Activated gamma-delta T cell (primary cell): Measurements from ENCODE around the gene DGKZ.
"Not testable (repeated sequence)": the region's sequence is repeated elsewhere in the genome, so short reads cannot be mapped to it uniquely, and the experiment has no call there.

Source experiments
- DNase-seq: peaks from one replicate; lab custom pipeline; 2025; lab: John Stamatoyannopoulos, UW
- total RNA-seq, 2 donors: gene quantifications; one replicate each; lab custom pipeline; 2026; lab: John Stamatoyannopoulos, UW

The DGKZ gene
- 241 to 315 reads per million in 2 donors for total RNA-seq

- DNase-seq: peak; percentile 91
Measured at GRCh38 chr11:46346886-46347636, at the start of gene DGKZ. Gene DGKZ, plus strand, starts transcription at chr11:46347463. Its CDS starts 197 bp downstream, at chr11:46347660.

- DNase-seq: no peak
Measured at GRCh38 chr11:46298699-46299433, 48.4 kb upstream of the DGKZ start.

- DNase-seq: no peak
Measured at GRCh38 chr11:46299451-46299961, 47.8 kb upstream of the DGKZ start.

GRCh38 chr11:46300270-46300669 is 47.0 kb upstream of the DGKZ start:
- no peak for DNase-seq

GRCh38 chr11:46302866-46303265 is 44.4 kb upstream of the DGKZ start:
- no peak for DNase-seq

- DNase-seq: not testable (repeated sequence)
Measured at GRCh38 chr11:46304036-46304435, 43.2 kb upstream of the DGKZ start.

- DNase-seq: no peak
Measured at GRCh38 chr11:46304605-46305179, 42.6 kb upstream of the DGKZ start.

- no peak for DNase-seq
Measured at GRCh38 chr11:46305295-46305694, 42.0 kb upstream of the DGKZ start.

- DNase-seq: no peak
Measured at GRCh38 chr11:46306296-46306853, 40.9 kb upstream of the DGKZ start.

- no peak for DNase-seq
Measured at GRCh38 chr11:46307369-46307768, 39.9 kb upstream of the DGKZ start.

GRCh38 chr11:46307785-46308341 is 39.4 kb upstream of the DGKZ start:
- no peak for DNase-seq

- DNase-seq: no peak
Measured at GRCh38 chr11:46308631-46309419, 38.4 kb upstream of the DGKZ start.

GRCh38 chr11:46309814-46310259 is 37.4 kb upstream of the DGKZ start:
- DNase-seq: no peak

- DNase-seq: no peak
Measured at GRCh38 chr11:46315033-46315738, 32.1 kb upstream of the DGKZ start.

GRCh38 chr11:46315783-46316563 is 31.3 kb upstream of the DGKZ start:
- no peak for DNase-seq

- no peak for DNase-seq
Measured at GRCh38 chr11:46319074-46319453, 28.2 kb upstream of the DGKZ start.

- no peak for DNase-seq
Measured at GRCh38 chr11:46321757-46322156, 25.5 kb upstream of the DGKZ start.

- DNase-seq: no peak
Measured at GRCh38 chr11:46322759-46323158, 24.5 kb upstream of the DGKZ start.

GRCh38 chr11:46326813-46327416 is 20.3 kb upstream of the DGKZ start:
- no peak for DNase-seq
